ENCODE measurements around the gene MYBPC2. TPM values are rescaled to one million over a fixed set of nuclear protein-coding genes. Genes with fewer than 3 reads are reported as not detected.

MYBPC2 gene
- total RNA-seq, 1 donor from 2014 or later = not detected

- no peak for ATAC-seq
- no peak for DNase-seq (ENCODE audit: low spot score)
- intact Hi-C loops (cut with DNase I) = no loop called here
Observed at GRCh38 chr19:50505856-50506611, 73.3 kb downstream of the MYBPC2 start.

GRCh38 chr19:50506700-50507099 is 74.0 kb downstream of the MYBPC2 start:
- DNase-seq (ENCODE audit: low spot score) (no peak), ATAC-seq (no peak)
- intact Hi-C loops (cut with DNase I) = no loop called here

- intact Hi-C loops (cut with DNase I) = no loop called here
- ATAC-seq = no peak
- DNase-seq (ENCODE audit: low spot score) = no peak
Observed at GRCh38 chr19:50507376-50507775, 74.7 kb downstream of the MYBPC2 start.

GRCh38 chr19:50508843-50509190 is 76.1 kb downstream of the MYBPC2 start:
- intact Hi-C loops (cut with DNase I) = no loop called here
- ATAC-seq (no peak), DNase-seq (ENCODE audit: low spot score) (no peak)

- intact Hi-C loops (cut with DNase I) = no loop called here
- ATAC-seq = no peak
- no peak for DNase-seq (ENCODE audit: low spot score)
Observed at GRCh38 chr19:50509366-50509765, 76.7 kb downstream of the MYBPC2 start.

- intact Hi-C loops (cut with DNase I) = no loop called here
- no peak for DNase-seq (ENCODE audit: low spot score)
- ATAC-seq = no peak
Observed at GRCh38 chr19:50510121-50510670, 77.5 kb downstream of the MYBPC2 start.

- intact Hi-C loops (cut with DNase I) = no loop called here
- no peak for DNase-seq (ENCODE audit: low spot score)
- ATAC-seq = no peak
Observed at GRCh38 chr19:50510700-50511068, 78.0 kb downstream of the MYBPC2 start.

GRCh38 chr19:50511069-50511822 is 78.6 kb downstream of the MYBPC2 start, which contains the start of gene JOSD2:
Gene JOSD2, minus strand, starts transcription at chr19:50511191. Its CDS starts 760 bp downstream, at chr19:50510431.
- intact Hi-C loops (cut with DNase I) = no loop called here
- peak; percentile 96 for ATAC-seq

GRCh38 chr19:50512112-50512998 is 79.7 kb downstream of the MYBPC2 start:
- DNase-seq (ENCODE audit: low spot score) (no peak), ATAC-seq (no peak)
- intact Hi-C loops (cut with DNase I) = no loop called here

More at GRCh38 chr19:50511069-50511822, 78.6 kb downstream of the MYBPC2 start, which contains the start of gene JOSD2:
- DNase-seq (ENCODE audit: low spot score) = peak; percentile 99

- intact Hi-C loops (cut with DNase I) = no loop called here
- DNase-seq (ENCODE audit: low spot score) = no peak
- no peak for ATAC-seq
Observed at GRCh38 chr19:50512999-50513745, 80.5 kb downstream of the MYBPC2 start.

- intact Hi-C loops (cut with DNase I) = no loop called here
- DNase-seq (ENCODE audit: low spot score) (no peak), ATAC-seq (no peak)
Observed at GRCh38 chr19:50513746-50514345, 81.2 kb downstream of the MYBPC2 start, which contains the start of gene ASPDH. Gene ASPDH, minus strand, starts transcription at chr19:50513913. Its CDS starts 90 bp downstream, at chr19:50513823.

- intact Hi-C loops (cut with DNase I) = no loop called here
- ATAC-seq (no peak), DNase-seq (ENCODE audit: low spot score) (no peak)
Observed at GRCh38 chr19:50514346-50515167, 81.9 kb downstream of the MYBPC2 start.

- intact Hi-C loops (cut with DNase I) = no loop called here
- ATAC-seq (no peak), DNase-seq (ENCODE audit: low spot score) (no peak)
Observed at GRCh38 chr19:50515168-50515561, 82.5 kb downstream of the MYBPC2 start.
